HT-29 (cell line): Measurements from ENCODE around the gene DNAH3. TPM values are rescaled to one million over a fixed set of nuclear protein-coding genes. Genes with fewer than 3 reads are reported as not detected.
"Not testable (repeated sequence)": the region's sequence is repeated elsewhere in the genome, so short reads cannot be mapped to it uniquely, and the experiment has no call there.

Source experiments
- DNase-seq: peaks from one replicate; pipeline ENCODE4 v3.0.0-alpha.2; 2015; ENCODE audit warnings: low spot score
- total RNA-seq: library from RNA; depleted of rRNA; stranded (reverse); fragments of >200 nt; shearing (Covaris generic); gene quantifications from 2 replicates; pipeline ENCODE4 v1.2.3, GENCODE V29; 2014

Gene DNAH3
- total RNA-seq, 1 experiment from 2014 or later: 0.38 TPM

DNA sequence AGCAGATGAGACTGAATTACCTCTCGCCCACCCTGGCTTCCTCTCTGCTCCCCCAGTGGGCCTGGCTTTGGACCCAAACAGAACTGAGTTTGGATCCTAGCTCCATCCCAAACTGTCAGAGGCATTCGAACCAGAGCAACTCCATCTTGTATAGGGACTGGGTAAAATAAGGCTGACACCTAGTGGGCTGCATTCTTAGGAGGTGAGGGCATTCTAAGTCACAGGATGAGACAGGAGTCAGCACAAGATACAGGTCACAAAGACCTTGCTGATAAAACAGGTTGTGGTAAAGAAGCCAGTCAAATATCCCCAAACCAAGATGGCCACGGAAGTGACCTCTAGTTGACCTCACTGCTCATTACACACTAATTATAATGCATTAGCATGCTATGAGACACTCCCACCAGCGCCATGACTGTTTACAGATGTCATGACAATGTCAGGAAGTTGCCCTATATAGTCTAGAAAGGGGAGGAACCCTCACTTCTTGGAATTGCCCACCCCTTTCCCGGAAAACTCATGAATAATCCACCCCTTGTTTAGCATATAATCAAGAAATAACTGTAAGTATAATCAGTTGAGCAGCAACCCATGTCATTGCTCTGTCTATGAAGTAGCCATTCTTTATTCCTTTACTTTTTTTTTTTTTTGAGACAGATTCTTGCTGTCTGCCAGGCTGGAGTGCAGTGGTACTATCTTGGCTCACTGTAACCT, 205.6 kb downstream of the DNAH3 start:
- no peak for DNase-seq

DNA sequence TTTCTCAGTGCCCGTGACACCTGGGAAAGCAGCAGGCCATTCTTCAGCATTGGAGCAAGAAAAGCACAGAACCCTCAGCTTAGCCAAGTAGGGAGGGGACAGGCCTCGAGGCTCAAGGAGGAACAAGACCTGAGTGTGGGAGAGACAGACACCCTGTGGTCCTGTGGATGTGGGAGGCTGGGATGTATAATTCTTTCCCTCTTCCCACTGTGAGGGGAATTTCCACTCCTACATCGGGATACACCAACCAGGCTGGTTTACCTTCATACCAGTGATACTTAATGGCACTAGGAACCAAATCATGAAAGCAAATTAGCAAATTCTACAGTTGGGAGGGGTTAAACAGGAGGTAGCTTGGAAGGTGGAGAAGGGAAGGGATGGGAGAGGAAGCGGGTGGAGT, 208.4 kb downstream of the DNAH3 start:
- no peak for DNase-seq

DNA sequence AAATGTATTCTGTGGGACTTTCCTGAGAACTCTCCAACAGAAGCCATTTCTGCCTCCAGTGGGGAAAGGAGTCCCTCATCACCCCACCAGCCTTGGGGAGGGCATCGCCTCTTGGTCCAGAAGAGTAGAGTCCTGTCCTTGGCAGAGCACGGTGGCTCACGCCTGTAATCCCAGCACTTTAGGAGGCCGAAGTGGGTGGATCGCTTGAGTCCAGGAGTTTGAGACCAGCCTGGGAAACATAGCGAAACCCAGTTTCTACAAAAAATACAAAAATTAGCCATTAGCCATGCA, 209.1 kb downstream of the DNAH3 start:
- DNase-seq: no peak

DNA sequence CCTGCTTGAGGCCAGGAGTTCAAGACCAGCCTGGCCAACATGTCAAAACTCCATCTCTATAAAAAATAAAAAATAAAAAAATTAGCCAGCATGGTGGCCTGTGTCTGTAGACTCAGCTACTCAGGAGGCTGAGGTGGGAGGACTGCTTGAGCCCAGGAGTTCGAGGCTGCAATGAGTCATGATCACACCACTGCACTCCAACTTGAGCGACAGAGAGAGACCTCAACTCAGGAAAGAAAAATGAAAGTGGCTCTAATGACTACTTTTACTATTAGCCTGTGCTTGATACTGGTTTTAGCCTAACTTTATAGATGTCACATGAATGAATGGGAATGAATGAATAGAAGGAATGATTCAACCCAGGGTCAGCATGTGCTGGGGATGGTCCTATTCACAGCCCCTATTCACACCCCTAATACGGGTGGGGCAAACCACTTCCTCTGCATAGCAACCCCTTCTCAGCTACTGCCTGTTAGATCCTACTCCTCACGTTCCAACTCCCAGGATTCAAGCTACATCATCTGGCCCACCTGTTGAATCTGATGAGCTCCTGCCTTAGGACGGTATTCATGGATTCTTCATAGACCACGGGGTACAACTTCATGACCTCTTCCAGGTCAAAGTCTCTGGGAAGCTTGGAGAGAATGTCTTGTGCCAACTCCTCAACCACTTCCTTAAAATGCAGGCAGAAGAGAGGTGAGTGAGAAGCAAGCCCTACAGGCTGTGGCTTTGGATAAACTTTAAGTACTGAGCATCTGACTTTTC, 209.6 kb downstream of the DNAH3 start:
- no peak for DNase-seq

- no peak for DNase-seq
Observed at GRCh38 chr16:20939611-20940010, 211.0 kb downstream of the DNAH3 start.

DNA sequence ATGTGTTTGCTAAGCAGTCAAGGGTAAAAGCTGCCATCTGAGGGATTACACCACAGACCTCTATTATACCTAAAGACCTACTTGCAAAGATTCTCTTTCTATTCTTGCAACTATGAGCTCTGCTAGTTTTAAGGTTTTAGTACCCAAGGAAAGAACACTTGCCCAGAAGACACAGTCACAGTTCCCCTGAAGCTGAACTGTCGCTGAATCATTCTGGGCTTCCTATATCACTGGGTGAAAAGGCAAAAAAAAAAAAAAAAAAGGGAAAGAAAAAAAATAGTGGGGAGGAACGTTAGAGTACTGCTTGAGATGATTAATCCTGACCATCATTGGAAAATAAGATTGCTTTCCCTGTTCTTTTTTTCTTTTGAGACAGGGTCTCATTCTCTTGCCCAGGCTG, 212.2 kb downstream of the DNAH3 start:
- no peak for DNase-seq

DNA sequence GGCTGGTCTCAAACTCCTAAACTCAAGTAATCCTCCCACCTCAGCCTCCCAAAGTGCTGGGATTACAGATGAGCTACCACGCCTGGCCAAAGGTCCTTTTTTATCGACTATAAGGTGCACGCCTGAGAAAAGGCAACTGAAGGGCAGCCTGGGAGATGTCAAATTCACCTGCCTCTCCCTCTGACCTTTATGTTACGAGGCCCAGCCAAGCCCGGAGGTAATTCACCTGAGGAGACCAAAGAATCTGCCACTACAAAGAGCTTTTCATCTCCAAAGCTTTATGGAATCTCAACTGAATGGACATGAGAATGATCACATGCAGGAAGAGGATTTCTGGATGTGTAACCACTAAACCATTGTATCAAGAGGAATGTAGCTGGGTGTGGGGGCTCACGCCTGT, 212.9 kb downstream of the DNAH3 start:
- no peak for DNase-seq

GRCh38 chr16:20933589-20933988, 217.1 kb downstream of the DNAH3 start:
- no peak for DNase-seq

DNA sequence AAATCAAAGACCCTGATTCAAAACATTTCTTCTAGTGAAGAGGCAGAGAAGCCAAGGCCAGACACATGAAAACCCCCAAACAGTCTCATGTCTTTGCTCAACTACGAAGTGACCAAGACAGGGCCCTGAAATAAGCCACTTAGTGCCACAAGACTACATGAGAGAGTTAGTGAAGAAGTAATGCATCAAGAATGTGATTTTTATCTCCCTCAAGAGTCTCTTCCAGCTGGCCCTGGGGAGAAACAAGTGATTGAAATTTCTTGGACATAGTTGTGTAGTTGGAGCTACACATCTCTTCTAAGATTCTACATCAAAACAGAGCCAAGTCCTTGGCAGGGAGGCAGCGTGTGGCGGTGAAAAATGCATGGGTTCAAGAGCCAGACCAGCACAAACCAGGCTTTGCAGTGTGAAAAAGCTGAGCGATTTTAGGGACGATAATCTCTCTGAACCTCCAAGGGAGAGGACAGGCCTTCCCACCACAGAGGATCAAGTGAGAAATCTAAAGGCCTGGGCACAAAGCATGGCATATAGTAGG, 219.5 kb downstream of the DNAH3 start:
- DNase-seq: no peak

DNA sequence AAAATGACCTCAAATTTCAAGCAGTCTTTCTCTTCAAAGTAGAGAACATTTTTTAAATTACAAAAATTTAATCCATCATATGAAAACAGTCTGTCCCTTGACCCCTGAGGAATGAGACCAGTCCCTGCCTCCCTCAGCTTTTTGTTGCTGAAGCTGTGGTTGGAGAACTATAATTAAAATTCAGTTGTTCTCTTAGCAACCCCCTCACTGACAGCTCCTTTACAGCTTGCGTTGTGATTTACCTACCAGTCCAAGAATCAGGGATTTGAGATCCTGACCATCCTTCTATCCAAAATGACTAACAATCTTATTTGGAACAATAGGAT, 220.3 kb downstream of the DNAH3 start:
- DNase-seq: no peak

DNA sequence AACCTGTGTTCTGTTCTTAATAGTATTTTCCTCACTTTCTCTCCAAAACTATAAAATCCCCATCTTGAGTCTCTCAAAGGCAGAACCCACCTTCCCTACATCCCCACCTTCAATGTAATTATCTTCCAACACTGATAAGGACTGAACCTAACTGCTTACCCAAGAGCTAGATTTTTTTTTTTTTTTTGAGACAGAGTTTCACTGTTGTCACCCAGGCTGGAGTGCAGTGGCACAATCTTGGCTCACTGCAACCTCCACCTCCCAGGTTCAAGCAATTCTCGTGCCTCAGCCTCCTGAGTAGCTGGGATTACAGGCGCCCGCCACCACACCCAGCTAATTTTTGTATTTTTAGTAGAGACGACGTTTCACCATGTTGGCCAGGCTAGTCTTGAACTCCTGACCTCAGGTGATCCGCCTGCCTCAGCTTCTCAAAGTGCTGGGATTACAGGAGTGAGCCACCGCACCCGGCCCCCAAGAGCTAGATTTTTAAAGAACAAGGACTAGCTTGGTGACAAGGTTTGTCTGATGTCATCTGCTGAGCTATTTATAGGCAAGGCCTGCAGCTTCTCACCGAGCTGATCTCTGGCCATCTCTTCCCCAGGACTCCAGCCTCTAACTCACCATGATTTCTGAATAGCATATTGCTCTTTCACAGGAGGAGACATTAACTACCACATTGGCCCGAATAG, 220.8 kb downstream of the DNAH3 start:
- DNase-seq: not testable (repeated sequence)

DNA sequence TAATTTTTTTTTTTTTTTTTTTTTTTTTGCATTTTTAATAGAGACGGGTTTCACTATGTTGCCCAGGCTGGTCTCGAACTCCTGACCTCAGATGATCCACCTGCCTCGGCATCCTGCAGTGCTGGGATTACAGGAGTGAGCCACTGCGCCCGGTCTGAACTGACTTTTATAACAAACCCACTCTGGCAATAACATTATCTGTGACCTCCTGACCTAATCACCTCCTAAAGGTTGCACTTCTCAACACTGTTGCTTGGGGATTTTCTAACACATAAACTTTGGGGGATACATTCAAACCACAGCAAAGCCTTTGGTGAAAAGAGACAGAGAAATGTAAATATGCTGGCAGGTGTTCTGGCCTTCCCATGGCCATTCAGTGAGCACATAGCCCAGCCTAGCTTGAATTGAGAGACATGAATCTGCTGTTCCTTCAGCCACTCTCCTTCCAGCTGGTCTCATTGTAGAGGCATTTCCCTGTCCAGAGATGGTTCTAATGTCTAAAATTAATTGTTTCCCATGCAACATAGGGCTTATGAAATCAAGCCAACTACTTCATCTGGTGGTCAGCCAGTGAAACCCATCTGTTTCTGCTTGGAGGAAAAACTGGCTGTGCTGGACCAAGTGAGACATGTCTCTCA, 221.8 kb downstream of the DNAH3 start:
- DNase-seq: no peak

- DNase-seq: no peak
Observed at GRCh38 chr16:20925751-20926150, 224.9 kb downstream of the DNAH3 start.

GRCh38 chr16:20923876-20924275, 226.8 kb downstream of the DNAH3 start:
- DNase-seq: no peak

- DNase-seq: no peak
Observed at GRCh38 chr16:20920799-20921198, 229.8 kb downstream of the DNAH3 start.

GRCh38 chr16:20920091-20920490, 230.6 kb downstream of the DNAH3 start:
- no peak for DNase-seq

GRCh38 chr16:20918486-20919239, 232.0 kb downstream of the DNAH3 start:
- DNase-seq: no peak

- no peak for DNase-seq
Observed at GRCh38 chr16:20916942-20917341, 233.7 kb downstream of the DNAH3 start.

GRCh38 chr16:20916289-20916688, 234.4 kb downstream of the DNAH3 start:
- DNase-seq: no peak

GRCh38 chr16:20911361-20911760, 239.3 kb downstream of the DNAH3 start:
- no peak for DNase-seq

DNA sequence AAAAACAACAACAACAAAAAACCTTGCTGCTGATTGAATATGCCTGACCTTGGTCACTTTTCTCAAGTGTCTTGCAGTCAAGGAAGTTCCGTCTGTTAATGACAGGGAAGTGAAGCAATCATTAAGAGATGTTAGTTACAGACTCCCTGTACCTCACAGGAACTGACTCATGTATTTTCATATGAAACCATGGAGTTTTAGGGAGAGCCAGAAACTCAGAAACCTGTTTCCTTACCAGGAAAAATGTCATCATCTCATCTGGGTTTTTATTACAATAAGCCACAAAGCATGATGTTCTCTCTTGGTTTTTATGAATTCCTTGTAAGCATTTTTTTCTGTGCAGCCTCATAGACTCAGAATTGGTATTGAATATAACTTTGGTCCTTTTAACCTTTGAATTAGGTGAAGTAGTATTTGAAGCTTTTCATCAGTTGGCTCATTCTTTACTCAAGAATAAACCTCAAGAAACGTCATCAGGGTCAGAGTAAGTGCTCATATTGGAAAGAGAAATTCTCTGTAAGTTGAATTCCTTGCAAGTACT, 239.8 kb downstream of the DNAH3 start:
- peak; percentile 49 for DNase-seq
